ENCODE results near the gene NPEPPS. TPM values are rescaled to one million over a fixed set of nuclear protein-coding genes. Genes with fewer than 3 reads are reported as not detected.
A peak's percentile ranks its signal among the peaks of the same experiment; 100 is the strongest.
"Not testable (repeated sequence)": the region's sequence is repeated elsewhere in the genome, so short reads cannot be mapped to it uniquely, and the experiment has no call there.

Gene NPEPPS
- total RNA-seq, 3 donors from 2014 or later: 63.2 to 69.5 (median 67.5) TPM

DNA sequence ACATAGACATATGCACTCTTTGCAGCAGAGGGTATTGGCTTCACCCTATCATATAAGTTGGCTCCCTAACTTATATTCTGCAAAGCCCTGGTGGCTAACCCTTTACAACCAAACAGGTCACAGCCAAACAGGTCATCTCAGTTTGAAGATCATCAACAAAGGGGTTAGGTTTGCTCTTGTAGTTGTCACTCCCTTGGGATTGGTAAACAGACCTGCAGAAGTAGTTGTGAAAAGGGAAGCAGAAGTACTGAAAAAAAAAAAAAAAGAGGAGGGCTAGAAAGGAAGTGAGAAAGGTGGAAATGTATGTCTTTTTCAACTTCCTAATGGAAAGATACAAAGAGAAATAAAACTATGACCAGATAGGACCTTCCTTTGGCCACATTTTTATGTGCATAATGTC is 8.6 kb upstream of the NPEPPS start:
- H3K27me3 Mint-ChIP-seq (ENCODE audit: low read depth); H3K4me3 Mint-ChIP-seq; H3K9me3 Mint-ChIP-seq; H3K4me1 Mint-ChIP-seq (ENCODE audit: low read depth); ATAC-seq; H3K36me3 Mint-ChIP-seq (ENCODE audit: insufficient read depth); DNase-seq: not testable (repeated sequence)

DNA sequence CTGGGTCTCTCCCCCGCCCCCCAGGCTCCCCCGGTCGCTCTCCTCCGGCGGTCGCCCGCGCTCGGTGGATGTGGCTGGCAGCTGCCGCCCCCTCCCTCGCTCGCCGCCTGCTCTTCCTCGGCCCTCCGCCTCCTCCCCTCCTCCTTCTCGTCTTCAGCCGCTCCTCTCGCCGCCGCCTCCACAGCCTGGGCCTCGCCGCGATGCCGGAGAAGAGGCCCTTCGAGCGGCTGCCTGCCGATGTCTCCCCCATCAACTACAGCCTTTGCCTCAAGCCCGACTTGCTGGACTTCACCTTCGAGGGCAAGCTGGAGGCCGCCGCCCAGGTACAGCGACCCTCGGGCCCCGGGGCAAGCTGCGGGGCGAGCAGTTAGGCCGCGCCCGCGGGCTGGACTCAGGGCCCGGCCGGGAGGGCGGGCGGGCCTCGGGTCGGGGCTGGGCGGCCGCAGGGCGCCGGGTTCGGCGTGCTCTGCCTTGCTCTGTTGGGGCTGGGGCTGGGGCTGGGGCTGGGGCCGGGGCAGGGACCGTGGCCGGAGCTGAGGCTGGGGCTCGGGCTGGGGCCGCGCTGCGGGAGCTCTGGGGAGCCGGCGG is 419 bp downstream of the NPEPPS start:
- not testable (repeated sequence) for H3K9me3 Mint-ChIP-seq; H3K36me3 Mint-ChIP-seq (ENCODE audit: insufficient read depth); H3K4me3 Mint-ChIP-seq; H3K27me3 Mint-ChIP-seq (ENCODE audit: low read depth)
- DNase-seq (peak; percentile 5), ATAC-seq (peak; percentile 44 to 45)
- peaks cover 15% of the 10 kb centered on the region for H3K4me1 Mint-ChIP-seq (ENCODE audit: low read depth)

DNA sequence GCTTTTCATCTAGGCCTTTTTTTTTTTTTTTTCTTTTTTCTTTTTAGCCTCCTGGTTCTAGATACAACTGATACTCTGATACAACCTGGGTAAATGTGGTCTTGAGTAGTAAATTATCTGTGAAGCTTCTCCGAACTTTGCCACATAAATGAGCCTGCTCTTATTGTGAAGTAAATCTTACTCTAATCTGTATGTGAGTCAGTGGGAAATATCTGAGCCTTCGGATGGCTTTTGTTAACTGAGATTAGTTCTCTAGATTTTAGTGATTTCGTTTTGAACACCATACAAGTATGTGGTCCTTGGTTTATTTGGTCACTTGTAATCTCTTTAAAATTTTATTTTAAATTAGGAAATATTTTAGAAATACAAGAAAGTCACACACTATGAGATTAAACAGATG is 8.2 kb downstream of the NPEPPS start:
- not testable (repeated sequence) for H3K27me3 Mint-ChIP-seq (ENCODE audit: low read depth); H3K9me3 Mint-ChIP-seq; ATAC-seq

DNA sequence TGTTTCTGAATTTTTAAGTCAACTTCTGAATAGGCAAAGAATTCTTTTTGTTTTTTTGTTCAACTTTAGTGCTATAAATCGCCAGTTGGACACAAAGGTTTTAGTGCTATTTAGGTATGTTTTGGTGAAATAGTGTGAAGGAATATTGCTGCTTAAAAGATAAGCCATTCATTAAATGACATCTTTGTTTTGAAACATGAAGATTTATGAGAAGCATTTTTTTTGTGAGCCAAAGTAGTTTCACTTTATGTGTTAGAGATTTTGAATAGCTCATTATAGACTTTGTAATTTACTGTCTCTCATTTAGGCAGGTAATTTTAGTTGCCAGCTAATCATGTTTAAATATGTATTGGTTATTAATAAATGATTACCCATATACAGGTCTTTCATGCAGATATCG is 10.8 kb downstream of the NPEPPS start:
- H3K4me3 Mint-ChIP-seq; H3K27me3 Mint-ChIP-seq (ENCODE audit: low read depth); H3K4me1 Mint-ChIP-seq (ENCODE audit: low read depth); ATAC-seq; H3K9me3 Mint-ChIP-seq; H3K36me3 Mint-ChIP-seq (ENCODE audit: insufficient read depth); DNase-seq: not testable (repeated sequence)

More for the DNA sequence above, 8.2 kb downstream of the NPEPPS start:
- not testable (repeated sequence) for H3K4me3 Mint-ChIP-seq; DNase-seq; H3K36me3 Mint-ChIP-seq (ENCODE audit: insufficient read depth); H3K4me1 Mint-ChIP-seq (ENCODE audit: low read depth)

DNA sequence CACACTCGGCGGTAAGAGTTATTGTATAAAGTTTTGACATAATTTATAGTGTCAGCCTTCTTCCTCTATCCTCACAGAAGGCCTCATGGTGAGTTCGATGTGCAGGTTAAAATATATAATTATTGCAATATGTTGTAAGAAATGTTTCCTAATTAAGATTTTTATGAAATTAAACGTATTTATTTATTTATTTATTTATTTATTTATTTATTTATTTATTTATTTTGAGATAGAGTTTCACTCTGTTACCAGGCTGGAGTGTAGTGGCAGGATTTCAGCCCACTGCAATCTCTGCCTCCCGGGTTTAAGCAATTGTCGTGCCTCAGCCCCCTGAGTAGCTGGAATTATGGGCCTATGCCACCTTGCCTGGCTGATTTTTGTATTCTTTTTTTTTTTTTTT is 13.4 kb downstream of the NPEPPS start:
- not testable (repeated sequence) for H3K27me3 Mint-ChIP-seq (ENCODE audit: low read depth); H3K4me3 Mint-ChIP-seq; DNase-seq; ATAC-seq; H3K9me3 Mint-ChIP-seq; H3K4me1 Mint-ChIP-seq (ENCODE audit: low read depth); H3K36me3 Mint-ChIP-seq (ENCODE audit: insufficient read depth)

DNA sequence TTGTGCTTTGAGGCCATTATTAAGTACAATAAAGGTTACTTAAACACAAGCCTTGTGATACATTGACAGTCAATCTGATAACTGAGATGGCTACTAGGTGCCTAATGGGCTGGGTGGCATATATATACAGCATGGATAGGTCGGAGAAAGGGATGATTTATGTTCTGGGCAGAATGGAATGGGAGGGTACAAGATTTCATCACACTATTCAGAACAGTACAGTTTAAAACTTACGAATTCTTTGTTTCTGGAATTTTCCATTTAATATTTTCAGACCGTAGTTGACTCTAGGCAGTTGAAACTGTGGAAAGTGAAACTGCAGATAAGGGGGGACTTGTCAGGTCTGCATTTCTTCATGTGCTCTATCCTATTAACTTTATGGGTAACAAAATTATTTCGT is 23.8 kb downstream of the NPEPPS start:
- not testable (repeated sequence) for DNase-seq; H3K9me3 Mint-ChIP-seq; H3K27me3 Mint-ChIP-seq (ENCODE audit: low read depth); H3K4me1 Mint-ChIP-seq (ENCODE audit: low read depth); H3K4me3 Mint-ChIP-seq; H3K36me3 Mint-ChIP-seq (ENCODE audit: insufficient read depth); ATAC-seq

DNA sequence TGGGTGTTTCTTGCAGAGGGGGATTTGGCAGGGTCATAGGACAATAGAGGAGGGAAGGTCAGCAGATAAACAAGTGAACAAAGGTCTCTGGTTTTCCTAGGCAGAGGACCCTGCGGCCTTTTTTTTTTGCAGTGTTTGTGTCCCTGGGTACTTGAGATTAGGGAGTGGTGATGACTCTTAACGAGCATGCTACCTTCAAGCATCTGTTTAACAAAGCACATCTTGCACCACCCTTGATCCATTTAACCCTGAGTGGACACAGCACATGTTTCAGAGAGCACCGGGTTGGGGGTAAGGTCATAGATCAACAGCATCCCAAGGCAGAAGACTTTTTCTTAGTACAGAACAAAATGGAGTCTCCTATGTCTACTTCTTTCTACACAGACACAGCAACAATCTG is 25.2 kb downstream of the NPEPPS start:
- ATAC-seq; H3K27me3 Mint-ChIP-seq (ENCODE audit: low read depth): not testable (repeated sequence)

DNA sequence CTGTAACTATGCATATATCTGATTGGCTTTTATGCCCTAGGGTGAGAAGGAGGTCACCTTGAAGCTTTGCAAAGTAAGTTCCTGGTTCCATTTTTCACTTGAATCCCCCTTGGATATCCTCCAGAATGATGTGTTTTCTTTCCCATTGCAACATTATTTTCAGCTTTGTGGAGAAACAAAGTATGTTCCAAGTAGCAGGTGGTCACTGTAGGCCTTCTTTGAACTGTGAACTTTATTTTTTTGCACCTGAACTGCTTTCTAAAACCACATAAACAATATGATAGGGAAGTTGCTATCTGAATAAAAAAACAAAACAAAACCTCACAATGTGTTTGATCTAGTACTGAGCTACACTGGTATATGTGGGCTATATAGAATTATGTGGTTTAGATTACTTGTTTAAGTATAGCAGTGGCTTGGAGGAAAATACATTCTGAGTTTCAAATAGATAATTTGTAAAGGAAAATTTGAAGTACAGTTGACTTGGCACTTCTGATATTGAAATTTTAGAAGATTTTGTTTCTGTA is 29.7 kb downstream of the NPEPPS start:
- not testable (repeated sequence) for H3K36me3 Mint-ChIP-seq (ENCODE audit: insufficient read depth); DNase-seq; H3K27me3 Mint-ChIP-seq (ENCODE audit: low read depth); H3K9me3 Mint-ChIP-seq; ATAC-seq; H3K4me3 Mint-ChIP-seq
- H3K4me1 Mint-ChIP-seq (ENCODE audit: low read depth): peaks cover 17% of the 10 kb centered on the region

More for the DNA sequence above, 25.2 kb downstream of the NPEPPS start:
- H3K4me3 Mint-ChIP-seq; H3K9me3 Mint-ChIP-seq; H3K36me3 Mint-ChIP-seq (ENCODE audit: insufficient read depth); DNase-seq: not testable (repeated sequence)
- H3K4me1 Mint-ChIP-seq (ENCODE audit: low read depth): peaks cover 13% of the 10 kb centered on the region

DNA sequence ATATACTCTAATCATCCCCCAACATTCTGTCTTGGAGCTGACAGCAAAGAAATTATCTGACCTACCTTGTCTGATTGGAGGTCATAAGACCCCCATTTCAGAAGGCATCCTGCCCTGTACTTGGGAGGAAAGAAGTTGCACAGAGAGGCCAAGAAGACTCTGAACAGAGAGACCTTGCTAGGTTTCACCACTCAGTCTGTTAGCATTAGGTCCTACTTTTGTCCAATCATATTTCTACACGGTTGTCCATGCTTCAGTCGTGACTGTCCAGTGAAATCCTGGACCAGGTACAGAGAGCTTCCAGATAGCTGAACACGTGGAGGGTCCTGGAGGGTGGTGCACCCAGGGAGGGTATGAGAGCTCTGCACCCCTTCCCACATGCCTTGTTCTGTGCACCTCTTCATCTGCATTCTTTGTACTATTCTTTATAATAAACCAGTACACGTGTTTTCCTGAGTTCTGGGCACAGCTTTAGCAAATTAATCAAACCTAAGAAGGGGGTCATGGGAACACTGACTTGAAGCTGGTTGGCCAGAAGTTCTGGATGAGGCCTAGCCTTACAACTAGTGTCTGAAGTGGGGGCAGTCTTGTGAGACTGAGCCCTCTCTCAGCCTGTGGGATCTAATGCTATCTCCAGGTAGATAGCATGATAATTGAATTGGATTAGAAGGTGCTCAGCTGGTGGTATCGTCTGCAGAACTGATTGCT is 30.9 kb downstream of the NPEPPS start:
- not testable (repeated sequence) for H3K4me3 Mint-ChIP-seq; H3K27me3 Mint-ChIP-seq (ENCODE audit: low read depth); H3K9me3 Mint-ChIP-seq; DNase-seq; ATAC-seq; H3K36me3 Mint-ChIP-seq (ENCODE audit: insufficient read depth)
- H3K4me1 Mint-ChIP-seq (ENCODE audit: low read depth): peaks cover 17% of the 10 kb centered on the region

DNA sequence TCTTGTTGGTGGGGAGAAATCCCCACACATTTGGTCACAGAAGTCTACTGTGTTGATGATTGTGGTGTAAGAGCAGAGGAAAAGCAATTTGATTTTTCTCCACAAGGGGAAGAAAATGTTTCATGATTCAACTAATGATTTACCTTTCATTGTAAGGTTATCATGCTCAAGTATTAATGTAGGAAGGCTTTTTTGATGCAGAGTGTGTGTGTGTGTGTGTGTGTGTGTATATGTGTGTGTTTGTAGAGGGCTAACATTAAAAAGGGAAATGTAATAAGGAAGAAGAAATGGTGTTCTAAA is 31.4 kb downstream of the NPEPPS start:
- peaks cover 21% of the 10 kb centered on the region for H3K4me1 Mint-ChIP-seq (ENCODE audit: low read depth)
- H3K4me3 Mint-ChIP-seq; ATAC-seq; H3K9me3 Mint-ChIP-seq; DNase-seq; H3K36me3 Mint-ChIP-seq (ENCODE audit: insufficient read depth); H3K27me3 Mint-ChIP-seq (ENCODE audit: low read depth): not testable (repeated sequence)

DNA sequence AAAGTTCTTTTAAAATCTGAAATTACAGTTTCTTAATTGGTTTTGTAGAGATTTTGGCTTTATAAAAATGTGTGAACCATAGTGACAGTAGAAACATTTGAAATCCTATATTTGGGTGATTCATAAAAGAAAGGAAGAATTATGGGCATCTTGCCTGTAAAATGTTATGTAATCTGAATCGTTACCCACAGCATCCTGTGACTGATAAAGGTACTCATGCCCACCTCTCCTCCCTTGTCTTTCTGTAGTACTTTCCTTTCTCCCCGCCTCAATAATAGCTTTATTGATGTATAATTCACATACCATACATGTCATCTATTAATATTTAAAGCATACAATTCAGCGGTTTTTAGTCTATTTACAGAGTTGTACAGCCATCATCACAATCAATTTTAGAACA is 36.4 kb downstream of the NPEPPS start:
- H3K4me1 Mint-ChIP-seq (ENCODE audit: low read depth); H3K9me3 Mint-ChIP-seq; DNase-seq; H3K27me3 Mint-ChIP-seq (ENCODE audit: low read depth); ATAC-seq; H3K36me3 Mint-ChIP-seq (ENCODE audit: insufficient read depth); H3K4me3 Mint-ChIP-seq: not testable (repeated sequence)

DNA sequence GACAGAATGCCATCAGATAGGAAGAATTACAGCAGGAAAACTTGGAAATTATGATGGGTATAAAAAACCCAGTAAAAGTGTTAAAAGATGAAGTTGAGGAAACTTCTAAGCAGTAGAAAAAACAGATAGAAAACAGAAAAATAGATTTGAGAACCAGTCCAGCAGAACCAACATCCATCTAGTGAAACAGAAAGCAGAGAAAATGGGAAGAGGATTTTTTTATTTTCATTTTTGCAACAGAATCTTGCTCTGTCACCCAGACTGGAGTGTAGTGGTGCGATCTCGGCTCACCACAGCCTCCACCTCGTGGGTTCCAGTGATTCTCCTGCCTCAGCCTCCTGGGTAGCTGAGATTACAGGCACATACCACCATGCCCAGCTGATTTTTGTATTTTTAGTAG is 41.7 kb downstream of the NPEPPS start:
- not testable (repeated sequence) for H3K36me3 Mint-ChIP-seq (ENCODE audit: insufficient read depth); ATAC-seq; H3K4me3 Mint-ChIP-seq; H3K9me3 Mint-ChIP-seq; H3K27me3 Mint-ChIP-seq (ENCODE audit: low read depth); DNase-seq; H3K4me1 Mint-ChIP-seq (ENCODE audit: low read depth)

DNA sequence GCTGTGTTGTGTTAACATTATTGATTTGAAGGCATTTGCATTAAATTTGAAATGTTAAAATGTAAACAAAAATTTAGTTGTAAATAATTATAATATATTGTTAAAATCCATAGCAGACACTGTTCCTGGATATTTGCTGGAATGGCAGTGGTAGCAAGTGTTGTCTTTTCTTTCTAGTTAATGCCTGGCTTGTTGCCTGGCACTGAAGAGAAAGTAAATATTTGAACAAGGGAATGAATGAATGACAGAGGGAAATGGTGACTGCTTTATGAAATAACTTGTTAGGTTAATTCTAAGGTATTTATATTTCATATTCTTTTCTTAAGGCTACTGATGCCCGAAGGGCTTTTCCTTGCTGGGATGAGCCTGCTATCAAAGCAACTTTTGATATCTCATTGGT is 51.5 kb downstream of the NPEPPS start:
- not testable (repeated sequence) for H3K4me1 Mint-ChIP-seq (ENCODE audit: low read depth); DNase-seq; ATAC-seq; H3K27me3 Mint-ChIP-seq (ENCODE audit: low read depth); H3K9me3 Mint-ChIP-seq; H3K4me3 Mint-ChIP-seq; H3K36me3 Mint-ChIP-seq (ENCODE audit: insufficient read depth)

DNA sequence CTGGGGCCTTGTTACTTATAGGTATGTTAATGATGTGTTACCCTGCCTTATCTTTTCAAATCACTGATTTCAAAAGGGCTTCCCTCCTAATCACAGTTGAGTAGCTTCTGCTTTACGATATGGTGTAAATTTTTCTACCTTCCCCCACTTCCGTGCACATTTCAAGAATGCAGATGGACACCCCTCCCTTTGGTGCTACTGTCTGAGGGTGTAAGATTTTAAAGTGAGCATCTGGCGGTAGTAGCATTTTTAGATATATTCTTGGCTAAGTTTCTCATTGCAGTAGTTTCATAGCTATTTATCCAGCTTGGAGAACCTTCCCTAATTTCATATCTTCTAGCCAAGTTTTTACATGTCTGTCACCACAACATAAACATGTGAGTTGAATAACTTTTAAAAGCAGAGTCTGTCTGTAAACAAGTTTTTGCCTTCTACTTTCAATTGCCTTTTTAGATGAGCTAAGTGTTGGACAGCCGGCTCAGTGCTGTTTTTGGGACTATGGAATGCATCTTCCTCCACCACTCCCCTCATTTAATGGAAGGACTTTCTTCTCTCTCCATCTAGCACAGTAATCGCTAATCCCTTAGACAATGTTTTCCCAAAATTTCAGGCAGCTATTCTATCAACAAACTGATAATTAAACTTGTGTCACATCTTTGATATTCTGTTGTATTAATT is 55.6 kb downstream of the NPEPPS start:
- H3K4me1 Mint-ChIP-seq (ENCODE audit: low read depth); ATAC-seq; H3K36me3 Mint-ChIP-seq (ENCODE audit: insufficient read depth); DNase-seq; H3K9me3 Mint-ChIP-seq; H3K4me3 Mint-ChIP-seq; H3K27me3 Mint-ChIP-seq (ENCODE audit: low read depth): not testable (repeated sequence)

DNA sequence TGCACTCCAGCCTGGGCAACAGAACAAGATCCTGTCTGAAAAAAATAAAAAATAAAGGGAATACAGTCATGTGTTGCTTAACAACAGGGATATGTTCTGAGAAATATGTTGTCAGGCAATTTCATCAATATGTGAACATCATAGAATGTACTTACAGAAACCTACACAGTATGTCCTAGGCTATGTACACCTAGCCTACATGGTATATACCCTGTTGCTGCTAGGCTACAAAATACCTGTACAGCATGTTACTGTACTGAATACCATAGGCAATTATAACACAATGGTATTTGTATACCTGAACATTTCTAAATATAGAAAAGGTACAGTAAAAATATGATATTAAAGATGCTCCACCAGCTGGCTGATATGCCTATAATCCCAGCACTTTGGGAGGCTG is 62.6 kb downstream of the NPEPPS start:
- H3K4me3 Mint-ChIP-seq; ATAC-seq; H3K36me3 Mint-ChIP-seq (ENCODE audit: insufficient read depth); H3K9me3 Mint-ChIP-seq; DNase-seq; H3K4me1 Mint-ChIP-seq (ENCODE audit: low read depth); H3K27me3 Mint-ChIP-seq (ENCODE audit: low read depth): not testable (repeated sequence)
